DOHH2 (cell line): ENCODE data around the gene DOK3.

Experiments used
- EZH2phosphoT487 ChIP-seq: fragments of 200-600 bp; sonication (generic); IDR thresholded peaks from 2 replicates; pipeline ENCODE4 v1.6.1; 2017; ENCODE audit warnings: borderline replicate concordance, mild to moderate bottlenecking, antibody characterized with exemption, low read length, moderate library complexity, mixed read lengths
- TF ChIP-seq, protein P1 (sequence below): fragments of 200-600 bp; sonication (generic); IDR thresholded peaks from one replicate; pipeline ENCODE4 v1.5.1; 2014; ENCODE audit warnings: antibody characterized with exemption, mild to moderate bottlenecking, low read depth, low read length; ENCODE audit not compliant: poor library complexity, severe bottlenecking

DNA sequence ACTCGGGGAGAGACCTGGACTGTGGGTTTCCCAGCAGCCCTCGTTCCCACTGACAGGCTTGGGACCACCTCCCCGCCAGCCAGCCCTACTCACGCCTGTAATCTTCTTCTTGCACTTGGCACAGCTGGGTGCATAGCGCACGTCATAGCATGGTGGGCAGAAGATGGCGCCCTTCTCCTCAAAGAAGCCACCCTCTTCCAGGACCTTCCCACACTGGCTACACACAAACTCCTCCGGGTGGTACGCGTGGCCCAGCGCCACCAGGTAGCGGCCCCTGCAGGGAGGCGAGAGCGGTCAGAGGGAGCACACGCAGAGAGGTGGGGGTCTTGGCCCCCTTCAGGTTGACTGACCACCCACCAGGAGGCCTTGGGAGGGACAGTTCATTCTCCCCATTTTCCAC, 21.7 kb downstream of the DOK3 start:
- TF ChIP-seq, protein P1, sequence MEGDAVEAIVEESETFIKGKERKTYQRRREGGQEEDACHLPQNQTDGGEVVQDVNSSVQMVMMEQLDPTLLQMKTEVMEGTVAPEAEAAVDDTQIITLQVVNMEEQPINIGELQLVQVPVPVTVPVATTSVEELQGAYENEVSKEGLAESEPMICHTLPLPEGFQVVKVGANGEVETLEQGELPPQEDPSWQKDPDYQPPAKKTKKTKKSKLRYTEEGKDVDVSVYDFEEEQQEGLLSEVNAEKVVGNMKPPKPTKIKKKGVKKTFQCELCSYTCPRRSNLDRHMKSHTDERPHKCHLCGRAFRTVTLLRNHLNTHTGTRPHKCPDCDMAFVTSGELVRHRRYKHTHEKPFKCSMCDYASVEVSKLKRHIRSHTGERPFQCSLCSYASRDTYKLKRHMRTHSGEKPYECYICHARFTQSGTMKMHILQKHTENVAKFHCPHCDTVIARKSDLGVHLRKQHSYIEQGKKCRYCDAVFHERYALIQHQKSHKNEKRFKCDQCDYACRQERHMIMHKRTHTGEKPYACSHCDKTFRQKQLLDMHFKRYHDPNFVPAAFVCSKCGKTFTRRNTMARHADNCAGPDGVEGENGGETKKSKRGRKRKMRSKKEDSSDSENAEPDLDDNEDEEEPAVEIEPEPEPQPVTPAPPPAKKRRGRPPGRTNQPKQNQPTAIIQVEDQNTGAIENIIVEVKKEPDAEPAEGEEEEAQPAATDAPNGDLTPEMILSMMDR, result peak; percentile 50
- no peak for TF ChIP-seq EZH2phosphoT487
